Measurements from ENCODE around the gene CAB39L.

- TF ChIP-seq, protein P1, sequence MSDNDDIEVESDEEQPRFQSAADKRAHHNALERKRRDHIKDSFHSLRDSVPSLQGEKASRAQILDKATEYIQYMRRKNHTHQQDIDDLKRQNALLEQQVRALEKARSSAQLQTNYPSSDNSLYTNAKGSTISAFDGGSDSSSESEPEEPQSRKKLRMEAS (IDR thresholded peaks at IDR 0.05; ENCODE audit: insufficient read depth, insufficient read length) = no peak
- TF ChIP-seq EZH2 (IDR thresholded peaks at IDR 0.05; ENCODE audit: borderline replicate concordance, low read depth, low read length, severe bottlenecking) (no peak), POLR2A (IDR thresholded peaks at IDR 0.05; ENCODE audit: low read depth, low read length) (no peak)
- TF ChIP-seq, protein P2, sequence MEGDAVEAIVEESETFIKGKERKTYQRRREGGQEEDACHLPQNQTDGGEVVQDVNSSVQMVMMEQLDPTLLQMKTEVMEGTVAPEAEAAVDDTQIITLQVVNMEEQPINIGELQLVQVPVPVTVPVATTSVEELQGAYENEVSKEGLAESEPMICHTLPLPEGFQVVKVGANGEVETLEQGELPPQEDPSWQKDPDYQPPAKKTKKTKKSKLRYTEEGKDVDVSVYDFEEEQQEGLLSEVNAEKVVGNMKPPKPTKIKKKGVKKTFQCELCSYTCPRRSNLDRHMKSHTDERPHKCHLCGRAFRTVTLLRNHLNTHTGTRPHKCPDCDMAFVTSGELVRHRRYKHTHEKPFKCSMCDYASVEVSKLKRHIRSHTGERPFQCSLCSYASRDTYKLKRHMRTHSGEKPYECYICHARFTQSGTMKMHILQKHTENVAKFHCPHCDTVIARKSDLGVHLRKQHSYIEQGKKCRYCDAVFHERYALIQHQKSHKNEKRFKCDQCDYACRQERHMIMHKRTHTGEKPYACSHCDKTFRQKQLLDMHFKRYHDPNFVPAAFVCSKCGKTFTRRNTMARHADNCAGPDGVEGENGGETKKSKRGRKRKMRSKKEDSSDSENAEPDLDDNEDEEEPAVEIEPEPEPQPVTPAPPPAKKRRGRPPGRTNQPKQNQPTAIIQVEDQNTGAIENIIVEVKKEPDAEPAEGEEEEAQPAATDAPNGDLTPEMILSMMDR (IDR thresholded peaks at IDR 0.05; ENCODE audit: extremely low read depth in 1 of 2, insufficient read depth in 1 of 2, low read depth in 1 of 2, low read length in 2 of 2) = no peak
Measured at GRCh38 chr13:49308097-49308875, 135.6 kb downstream of the CAB39L start.

Measured in endothelial cell of umbilical vein (primary cell).